ENCODE measurements around the gene PAWR.
"Not testable (repeated sequence)": the region's sequence is repeated elsewhere in the genome, so short reads cannot be mapped to it uniquely, and the experiment has no call there.

PAWR gene

DNA sequence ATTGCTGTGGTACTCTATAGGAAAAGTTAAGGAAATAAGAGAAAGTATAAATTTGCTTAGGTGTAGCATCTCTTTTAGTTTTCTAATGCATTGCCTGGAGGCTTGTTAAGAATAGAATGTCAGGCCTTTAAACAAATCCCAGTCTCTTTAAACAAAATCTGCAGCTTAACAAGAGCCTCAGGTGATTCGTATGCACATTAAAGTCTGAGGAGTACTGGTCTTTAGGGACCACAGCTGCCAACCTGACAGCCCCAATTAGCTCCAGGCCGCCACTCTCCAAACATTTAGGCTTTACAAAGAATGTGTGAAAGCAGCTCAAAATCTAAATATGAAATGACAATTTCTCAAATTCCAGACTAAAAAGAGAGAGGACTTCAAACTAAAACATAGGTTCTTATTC, 35.7 kb downstream of the PAWR start:
- H3K27me3 ChIP-seq (ENCODE audit: low read depth) = no peaks in the 10 kb centered on the region
- H3K4me3 ChIP-seq = no peak overlapping the region
- H3K36me3 ChIP-seq (replicated peaks) = no peaks in the 10 kb centered on the region
- peaks cover 59% of the 10 kb centered on the region for H3K4me1 ChIP-seq
- peak; percentile 73 to 87 for DNase-seq (ENCODE audit: low spot score in 2 of 2)
- in situ Hi-C loops (cut with MboI; ENCODE audit: low sequenced_read_pairs) = no loop called here
- no peaks in the 10 kb centered on the region for H3K9me3 ChIP-seq

DNA sequence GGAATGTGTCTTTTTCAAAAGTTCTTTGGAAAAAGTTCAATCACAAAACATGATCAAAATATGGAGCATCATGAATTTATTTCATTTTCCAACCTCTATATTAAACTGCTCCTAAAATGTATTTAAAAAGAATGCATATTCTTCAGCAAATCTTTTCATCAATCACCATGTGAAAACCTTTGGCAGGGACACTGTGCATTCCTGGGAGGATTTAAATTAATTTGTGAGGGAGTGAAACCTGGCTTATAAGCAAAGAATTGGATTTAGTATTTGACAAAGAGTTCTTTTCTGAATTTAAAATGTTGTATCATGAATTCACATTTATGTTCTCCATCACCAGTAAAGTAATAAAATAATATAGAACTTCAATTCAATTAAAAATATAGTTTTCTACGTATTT, 38.2 kb downstream of the PAWR start:
- in situ Hi-C loops (cut with MboI; ENCODE audit: low sequenced_read_pairs) = no loop called here
- no peaks in the 10 kb centered on the region; the same call in 1 of the 2 replicates for H3K9me3 ChIP-seq
- peaks cover 43% of the 10 kb centered on the region for H3K4me1 ChIP-seq

DNA sequence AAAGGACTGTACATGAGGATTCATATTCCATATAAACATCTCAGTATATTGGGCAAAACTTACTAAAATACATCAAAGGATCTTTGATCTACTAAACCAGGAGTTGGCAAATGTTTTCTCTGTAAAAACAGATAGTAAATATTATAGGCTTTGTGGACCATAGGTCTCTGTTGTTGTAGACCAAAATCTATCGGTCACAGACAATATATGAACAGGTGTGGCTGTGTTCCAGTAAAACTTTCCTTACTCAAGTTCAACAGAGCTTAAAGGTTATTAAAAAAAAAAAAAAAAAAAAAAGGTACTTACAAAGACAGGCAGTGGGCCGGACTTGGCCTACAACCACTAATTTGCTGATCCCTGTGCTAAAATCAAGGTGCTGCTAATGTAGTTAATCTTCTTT, 40.3 kb downstream of the PAWR start:
- in situ Hi-C loops (cut with MboI; ENCODE audit: low sequenced_read_pairs) = no loop called here
- no peak for DNase-seq (ENCODE audit: low spot score in 2 of 2)

More for the DNA sequence above, 38.2 kb downstream of the PAWR start:
- DNase-seq (ENCODE audit: low spot score in 2 of 2) = peak; percentile 38 to 92
- Histone ChIP-seq H3K4me3 (no peak overlapping the region), H3K27me3 (ENCODE audit: low read depth) (no peaks in the 10 kb centered on the region), H3K36me3 (replicated peaks) (no peaks in the 10 kb centered on the region)

DNA sequence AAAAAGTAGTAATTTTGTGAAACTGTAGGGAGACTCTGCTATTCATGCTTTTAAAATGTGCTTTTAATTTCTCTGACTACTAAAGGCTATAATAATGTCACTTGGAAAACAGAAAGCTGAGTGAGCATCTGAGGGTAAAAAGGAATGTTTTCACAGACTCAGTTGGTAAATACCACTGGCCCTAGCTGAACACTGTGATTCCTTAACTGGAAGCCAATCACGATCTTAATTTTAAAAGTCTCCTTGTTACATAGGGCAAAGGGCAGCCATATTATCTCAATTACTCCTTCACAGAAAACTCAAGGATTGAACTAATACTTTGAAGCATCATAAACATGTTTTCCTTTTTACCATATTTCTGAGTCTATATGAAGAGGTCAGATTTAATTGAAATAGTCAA, 41.9 kb downstream of the PAWR start:
- Histone ChIP-seq H3K27me3 (ENCODE audit: low read depth) (no peaks in the 10 kb centered on the region), H3K4me3 (no peak overlapping the region), H3K36me3 (replicated peaks) (no peaks in the 10 kb centered on the region), H3K4me1 (peaks cover 43% of the 10 kb centered on the region), H3K9me3 (no peaks in the 10 kb centered on the region; the same call in 1 of the 2 replicates)
- no peak for DNase-seq (ENCODE audit: low spot score in 2 of 2)
- in situ Hi-C loops (cut with MboI; ENCODE audit: low sequenced_read_pairs) = no loop called here

More for the DNA sequence above, 40.3 kb downstream of the PAWR start:
- Histone ChIP-seq H3K9me3 (no peaks in the 10 kb centered on the region; the same call in 1 of the 2 replicates), H3K27me3 (ENCODE audit: low read depth) (no peaks in the 10 kb centered on the region), H3K4me1 (peaks cover 41% of the 10 kb centered on the region), H3K36me3 (replicated peaks) (no peaks in the 10 kb centered on the region), H3K4me3 (no peak overlapping the region)

DNA sequence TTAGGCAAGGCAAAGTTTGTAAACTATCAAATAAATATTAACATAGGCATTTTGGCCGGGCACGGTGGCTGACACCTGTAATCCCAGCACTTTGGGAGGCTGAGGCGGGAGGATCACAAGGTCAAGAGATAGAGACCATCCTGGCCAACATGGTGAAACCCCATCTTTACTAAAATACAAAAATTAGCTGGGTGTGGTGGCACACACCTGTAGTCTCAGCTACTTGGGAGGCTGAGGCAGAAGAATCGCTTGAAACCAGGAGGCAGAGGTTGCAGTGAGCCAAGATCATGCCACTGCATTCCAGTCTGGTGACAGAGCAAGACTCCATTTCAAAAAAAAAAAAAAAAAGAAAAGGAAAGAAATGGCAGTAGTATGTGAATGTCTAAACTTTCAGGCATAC, 43.9 kb downstream of the PAWR start:
- in situ Hi-C loops (cut with MboI; ENCODE audit: low sequenced_read_pairs); DNase-seq (ENCODE audit: low spot score in 2 of 2); H3K27me3 ChIP-seq (ENCODE audit: low read depth); H3K9me3 ChIP-seq; H3K36me3 ChIP-seq (replicated peaks); H3K4me3 ChIP-seq: not testable (repeated sequence)
- H3K4me1 ChIP-seq = peaks cover 46% of the 10 kb centered on the region

DNA sequence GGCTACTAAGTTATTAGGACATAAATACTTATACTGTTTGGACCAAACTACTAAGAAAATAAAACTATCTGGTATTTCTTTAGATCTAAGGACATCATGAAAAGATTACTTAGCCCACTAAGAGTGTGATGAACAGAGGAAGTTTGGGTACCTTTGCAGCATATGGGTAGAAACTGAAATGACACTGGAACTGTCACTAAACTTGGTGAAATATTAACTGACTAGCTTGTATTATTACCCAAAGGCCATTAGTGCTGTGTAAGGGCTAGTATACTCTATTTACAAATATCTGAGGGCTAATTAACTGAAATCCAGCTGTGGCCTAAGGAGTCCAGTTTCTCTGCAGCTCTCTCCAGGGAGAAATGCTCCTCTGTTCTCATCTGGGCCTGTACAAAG, 45.5 kb downstream of the PAWR start:
- in situ Hi-C loops (cut with MboI; ENCODE audit: low sequenced_read_pairs) = no loop called here
- DNase-seq (ENCODE audit: low spot score in 2 of 2) = no peak
- no peaks in the 10 kb centered on the region; the same call in 1 of the 2 replicates for H3K9me3 ChIP-seq
- H3K36me3 ChIP-seq (replicated peaks) = no peaks in the 10 kb centered on the region
- H3K27me3 ChIP-seq (ENCODE audit: low read depth) = no peaks in the 10 kb centered on the region
- H3K4me3 ChIP-seq = no peak overlapping the region
- peaks cover 43% of the 10 kb centered on the region for H3K4me1 ChIP-seq

DNA sequence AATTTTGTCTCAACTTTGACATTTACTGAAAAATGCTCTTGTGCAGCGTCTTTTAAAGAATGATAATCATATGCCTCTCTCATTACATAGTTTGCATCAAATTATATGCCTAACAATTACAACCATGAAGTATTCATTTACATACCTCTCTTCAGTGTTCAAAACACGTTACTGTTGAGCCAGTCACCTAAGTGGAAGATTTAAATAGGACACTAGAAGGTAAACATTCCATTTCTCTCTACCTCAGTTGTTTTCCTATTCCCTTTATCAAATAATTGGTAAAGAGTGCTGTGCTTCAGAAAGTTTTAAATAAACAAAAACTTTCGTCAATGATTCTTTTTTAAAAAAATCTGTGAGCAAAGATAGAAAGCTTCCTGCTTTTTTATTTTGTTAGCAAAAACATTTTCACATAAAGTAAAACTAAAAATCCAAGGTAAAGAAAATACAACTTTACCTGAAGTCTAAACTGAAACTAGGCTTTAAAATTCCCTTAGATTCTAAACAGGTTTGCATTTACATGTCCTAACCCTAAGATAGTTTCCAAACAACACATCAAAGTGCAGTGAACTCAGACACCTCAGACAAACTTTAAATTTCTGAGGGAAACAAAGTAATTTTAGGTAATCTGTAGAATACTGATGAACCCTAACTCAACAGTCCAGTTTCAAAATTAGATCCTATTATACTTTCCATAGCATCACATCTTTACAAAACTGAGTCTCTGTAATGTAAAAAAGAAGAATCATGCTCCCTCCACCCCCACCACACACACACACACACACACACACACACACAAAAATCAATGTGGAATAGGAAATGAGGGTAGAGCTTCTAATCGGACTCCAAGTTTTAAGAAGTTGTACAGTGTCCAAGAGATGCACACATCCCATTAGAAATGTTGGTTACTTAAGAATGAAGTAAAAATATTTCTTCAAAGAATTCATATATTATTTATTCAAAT, 46.2 kb downstream of the PAWR start:
- Histone ChIP-seq H3K27me3 (ENCODE audit: low read depth) (no peaks in the 10 kb centered on the region), H3K4me3 (no peak overlapping the region), H3K4me1 (peaks cover 43% of the 10 kb centered on the region), H3K9me3 (no peaks in the 10 kb centered on the region; the same call in 1 of the 2 replicates), H3K36me3 (replicated peaks) (no peaks in the 10 kb centered on the region)
- in situ Hi-C loops (cut with MboI; ENCODE audit: low sequenced_read_pairs) = no loop called here
- no peak for DNase-seq (ENCODE audit: low spot score in 2 of 2)

DNA sequence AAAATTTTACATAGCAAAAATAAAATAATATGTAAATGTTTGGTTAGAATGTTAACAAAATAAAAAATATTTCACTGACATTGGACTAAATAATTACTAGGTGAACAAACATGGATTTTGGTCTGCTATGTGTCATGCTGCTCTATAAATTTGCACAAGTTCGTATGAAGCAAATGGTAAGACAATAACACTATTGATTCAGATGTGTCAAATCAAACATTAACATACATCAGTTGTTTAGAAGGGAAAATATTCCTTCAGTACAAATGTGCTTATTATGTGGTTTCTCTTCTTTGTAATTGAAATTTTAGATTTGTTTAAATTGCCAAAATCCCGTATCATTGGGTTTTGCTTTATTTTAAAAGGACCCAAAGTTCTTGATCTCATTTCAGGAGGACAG, 46.9 kb downstream of the PAWR start:
- no peak overlapping the region for H3K4me3 ChIP-seq
- in situ Hi-C loops (cut with MboI; ENCODE audit: low sequenced_read_pairs) = no loop called here
- no peaks in the 10 kb centered on the region for H3K36me3 ChIP-seq (replicated peaks)
- DNase-seq (ENCODE audit: low spot score in 2 of 2) = no peak
- H3K9me3 ChIP-seq = no peaks in the 10 kb centered on the region; the same call in 1 of the 2 replicates
- peaks cover 43% of the 10 kb centered on the region for H3K4me1 ChIP-seq
- no peaks in the 10 kb centered on the region for H3K27me3 ChIP-seq (ENCODE audit: low read depth)

DNA sequence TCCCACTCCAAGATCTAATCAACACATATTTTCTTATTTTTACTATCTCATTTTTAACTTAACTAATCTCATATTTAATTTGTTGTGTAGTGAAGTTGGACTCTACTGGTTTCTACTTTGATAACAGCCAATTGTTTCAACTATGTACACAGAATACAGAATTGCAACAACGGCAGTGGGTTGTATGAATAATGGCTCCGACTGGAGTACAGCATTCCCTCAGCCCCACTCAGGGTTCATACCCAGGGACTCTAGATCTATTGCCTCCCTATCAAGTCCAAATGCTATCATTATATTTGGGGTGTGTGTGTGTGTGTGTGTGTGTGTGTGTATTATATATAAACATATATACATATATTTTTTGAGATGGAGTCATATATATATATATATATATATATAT, 52.3 kb downstream of the PAWR start:
- H3K27me3 ChIP-seq (ENCODE audit: low read depth) = no peaks in the 10 kb centered on the region
- H3K4me1 ChIP-seq = peaks cover 50% of the 10 kb centered on the region
- no peak overlapping the region for H3K4me3 ChIP-seq
- in situ Hi-C loops (cut with MboI; ENCODE audit: low sequenced_read_pairs) = no loop called here
- DNase-seq (ENCODE audit: low spot score in 2 of 2) = no peak
- H3K36me3 ChIP-seq (replicated peaks) = no peaks in the 10 kb centered on the region
- H3K9me3 ChIP-seq = no peaks in the 10 kb centered on the region

DNA sequence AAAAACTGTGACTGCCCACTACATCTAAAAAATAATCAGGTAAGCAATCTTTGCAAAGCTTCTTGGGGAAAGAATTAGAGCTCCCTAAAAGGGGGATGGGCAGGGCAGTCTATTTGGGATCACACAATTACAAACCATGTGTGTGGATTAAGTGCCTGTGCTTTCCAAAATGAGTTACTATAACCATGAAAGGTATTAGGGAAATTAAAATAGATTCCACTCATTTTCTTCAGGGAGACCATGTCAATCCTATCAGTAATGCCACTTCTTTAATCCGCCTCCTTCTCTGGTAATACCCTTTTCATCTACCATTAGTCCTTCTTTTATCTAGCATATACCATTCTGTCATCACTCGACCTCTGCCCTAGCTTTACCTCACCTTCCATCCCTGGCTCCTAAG, 53.7 kb downstream of the PAWR start:
- in situ Hi-C loops (cut with MboI; ENCODE audit: low sequenced_read_pairs) = no loop called here
- peaks cover 38% of the 10 kb centered on the region for H3K4me1 ChIP-seq
- no peak overlapping the region for H3K4me3 ChIP-seq
- H3K36me3 ChIP-seq (replicated peaks) = no peaks in the 10 kb centered on the region
- DNase-seq (ENCODE audit: low spot score in 2 of 2) = peak in 1 of 2 experiments; percentile 60
- no peaks in the 10 kb centered on the region for H3K27me3 ChIP-seq (ENCODE audit: low read depth)
- no peaks in the 10 kb centered on the region for H3K9me3 ChIP-seq

DNA sequence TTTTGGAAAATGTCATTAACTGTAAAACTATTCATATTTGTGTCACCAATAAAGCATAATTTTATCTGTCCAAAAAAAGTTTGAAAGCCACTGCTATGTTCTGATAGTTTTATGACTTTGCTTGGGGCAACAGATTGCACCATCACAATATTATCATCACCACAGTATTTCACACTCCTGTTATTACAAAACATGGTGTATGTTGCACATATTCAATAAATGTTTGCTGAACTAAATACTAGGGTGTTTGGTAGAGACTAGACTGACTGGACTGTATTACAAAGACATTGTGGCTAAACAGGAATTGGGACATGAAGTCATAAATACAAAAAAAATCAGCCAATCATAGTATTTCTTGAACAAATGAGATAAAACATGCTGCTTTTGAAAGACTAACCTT, 55.1 kb downstream of the PAWR start:
- H3K9me3 ChIP-seq = no peaks in the 10 kb centered on the region
- H3K36me3 ChIP-seq (replicated peaks) = no peaks in the 10 kb centered on the region
- no peaks in the 10 kb centered on the region for H3K27me3 ChIP-seq (ENCODE audit: low read depth)
- peaks cover 32% of the 10 kb centered on the region for H3K4me1 ChIP-seq
- DNase-seq (ENCODE audit: low spot score in 2 of 2) = no peak
- in situ Hi-C loops (cut with MboI; ENCODE audit: low sequenced_read_pairs) = no loop called here
- no peak overlapping the region for H3K4me3 ChIP-seq

DNA sequence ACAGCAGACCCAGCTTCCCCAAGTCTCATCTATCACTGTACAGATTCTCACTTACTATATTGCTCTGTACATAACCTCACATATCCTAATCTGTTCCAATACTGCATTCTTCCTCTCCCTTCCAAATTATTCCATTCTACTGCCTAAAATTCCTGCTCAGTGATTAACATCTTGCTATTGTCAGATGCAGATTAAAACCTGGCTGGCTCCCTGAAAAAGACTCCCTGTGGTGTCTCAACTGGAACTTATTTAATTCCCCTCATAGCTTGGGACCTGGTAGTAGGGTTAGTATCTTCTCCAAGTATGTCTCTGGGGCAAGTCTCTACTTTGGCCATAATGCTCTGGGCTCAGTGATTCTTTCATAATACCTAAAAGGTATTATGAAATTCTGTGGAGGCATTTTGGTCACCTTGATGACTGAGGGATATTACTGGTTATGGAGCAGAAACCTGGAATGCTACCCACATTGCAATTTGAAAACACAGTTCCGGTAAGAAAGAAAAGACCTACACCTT, 55.8 kb downstream of the PAWR start:
- H3K4me3 ChIP-seq = no peak overlapping the region
- DNase-seq (ENCODE audit: low spot score in 2 of 2) = peak; percentile 49 to 80
- no peaks in the 10 kb centered on the region for H3K9me3 ChIP-seq
- in situ Hi-C loops (cut with MboI; ENCODE audit: low sequenced_read_pairs) = no loop called here
- H3K36me3 ChIP-seq (replicated peaks) = no peaks in the 10 kb centered on the region
- no peaks in the 10 kb centered on the region for H3K27me3 ChIP-seq (ENCODE audit: low read depth)
- H3K4me1 ChIP-seq = peaks cover 32% of the 10 kb centered on the region

DNA sequence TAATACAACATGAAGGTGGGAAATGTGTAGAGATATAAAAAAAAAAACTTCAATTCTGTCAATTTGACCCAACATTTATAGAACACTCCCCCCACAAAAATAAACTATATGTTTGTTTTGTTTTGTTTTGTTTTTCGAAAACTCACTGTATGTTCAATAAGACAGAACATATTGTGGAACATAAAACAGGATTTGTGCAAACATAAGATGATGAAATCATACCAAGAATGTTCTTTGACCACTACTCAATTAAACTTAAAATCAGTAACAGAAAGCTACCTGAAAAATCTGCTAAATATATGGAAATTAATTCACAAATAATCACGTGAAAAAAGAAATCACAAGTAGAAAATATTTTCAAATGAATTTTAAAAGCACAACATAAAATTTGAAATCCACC, 61.2 kb downstream of the PAWR start:
- DNase-seq (ENCODE audit: low spot score in 2 of 2) = no peak
- in situ Hi-C loops (cut with MboI; ENCODE audit: low sequenced_read_pairs) = no loop called here
- Histone ChIP-seq H3K36me3 (replicated peaks) (no peaks in the 10 kb centered on the region), H3K4me1 (peaks cover 3% of the 10 kb centered on the region), H3K9me3 (no peaks in the 10 kb centered on the region), H3K4me3 (no peak overlapping the region), H3K27me3 (ENCODE audit: low read depth) (no peaks in the 10 kb centered on the region)

DNA sequence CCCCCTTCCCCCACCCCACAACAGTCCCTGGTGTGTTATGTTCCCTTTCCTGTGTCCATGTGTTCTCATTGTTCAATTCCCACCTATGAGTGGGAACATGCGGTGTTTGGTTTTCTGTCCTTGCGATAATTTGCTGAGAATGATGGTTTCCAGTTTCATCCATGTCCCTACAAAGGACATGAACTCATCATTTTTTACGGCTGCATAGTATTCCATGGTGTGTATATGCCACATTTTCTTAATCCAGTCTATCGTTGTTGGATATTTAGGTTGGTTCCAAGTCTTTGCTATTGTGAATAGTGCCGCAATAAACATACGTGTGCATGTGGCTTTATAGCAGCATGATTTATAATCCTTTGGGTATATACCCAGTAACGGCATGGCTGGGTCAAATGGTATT, 64.0 kb downstream of the PAWR start:
- H3K9me3 ChIP-seq; H3K36me3 ChIP-seq (replicated peaks); DNase-seq (ENCODE audit: low spot score in 2 of 2); H3K27me3 ChIP-seq (ENCODE audit: low read depth); H3K4me1 ChIP-seq; in situ Hi-C loops (cut with MboI; ENCODE audit: low sequenced_read_pairs); H3K4me3 ChIP-seq: not testable (repeated sequence)

Measured in HAP-1 (cell line).